Activated CD8-positive, alpha-beta T cell treated with anti-CD3 and anti-CD28 coated beads for 36 hours (primary cell): ENCODE measurements around the gene SDSL. TPM values are rescaled to one million over a fixed set of nuclear protein-coding genes. Genes with fewer than 3 reads are reported as not detected.

ENCODE experiments used
- ATAC-seq: fragments of 200-7000 bp; cut with Tn5 transposase; one replicate; pipeline ENCODE4 v1.10.0; 2021; ENCODE audit warnings: mild to moderate bottlenecking, moderate library complexity
- CTCF ChIA-PET: fragments of 350-600 bp; sonication (Branson Sonifier 250); formaldehyde crosslinking; loops from one replicate; lab custom pipeline; 2021; ENCODE audit warnings: antibody characterized with exemption; lab: Charles Lee
- POLR2A ChIA-PET: fragments of 350-600 bp; sonication (Branson Sonifier 250); formaldehyde crosslinking; loops from one replicate; lab custom pipeline; 2021; ENCODE audit warnings: antibody characterized with exemption; lab: Charles Lee
- DNase-seq: peaks from one replicate; pipeline ENCODE4 v3.0.0-alpha.2; 2020
- H3K27ac Mint-ChIP-seq: one replicate; pipeline ENCODE4 v1.8.0; 2021; ENCODE audit warnings: mild to moderate bottlenecking, mixed read lengths
- H3K27me3 Mint-ChIP-seq: one replicate; pipeline ENCODE4 v1.8.0; 2021; ENCODE audit warnings: mixed read lengths
- H3K36me3 Mint-ChIP-seq: one replicate; pipeline ENCODE4 v1.8.0; 2021; ENCODE audit warnings: low read depth, mixed read lengths
- H3K4me1 Mint-ChIP-seq: one replicate; pipeline ENCODE4 v1.8.0; 2021; ENCODE audit warnings: low read depth, mixed read lengths
- H3K4me3 Mint-ChIP-seq: one replicate; pipeline ENCODE4 v1.8.0; 2021; ENCODE audit warnings: mild to moderate bottlenecking, moderate library complexity, mixed read lengths
- H3K9me3 Mint-ChIP-seq: one replicate; pipeline ENCODE4 v1.8.0; 2021; ENCODE audit warnings: mixed read lengths
- CTCF ChIP-seq: fragments of 200-600 bp; IDR thresholded peaks from one replicate; pipeline ENCODE4 v1.8.0; 2022; ENCODE audit warnings: antibody characterized with exemption, mild to moderate bottlenecking
- intact Hi-C: fragments of 100-400 bp; cut with micrococcal nuclease; formaldehyde crosslinking; loops from one replicate; pipeline ENCODE4 v1.10.0; 2022
- total RNA-seq, 2 experiments: library from RNA; stranded (reverse); gene quantifications; one replicate each; pipeline ENCODE4 v1.2.3, GENCODE V29; 2021

SDSL gene
- total RNA-seq, 2 experiments from 2014 or later: not detected

GRCh38 chr12:113463746-113464451, 41.7 kb downstream of the SDSL start:
- H3K9me3 Mint-ChIP-seq: no peaks in the 10 kb centered on the region
- H3K27me3 Mint-ChIP-seq: peaks cover 60% of the 10 kb centered on the region
- POLR2A ChIA-PET: no interaction called here
- H3K4me1 Mint-ChIP-seq: peaks cover 15% of the 10 kb centered on the region
- CTCF ChIA-PET: interaction anchor here (1.2 kb wide), 1 partner anchor 192 kb away, joined by 3 read pairs; no protein-coding TSS in a partner anchor
- H3K4me3 Mint-ChIP-seq: peak overlapping the region; percentile 1
- no peak for DNase-seq
- no peak for TF ChIP-seq CTCF
- intact Hi-C loops: no loop called here
- ATAC-seq: no peak
- H3K36me3 Mint-ChIP-seq: no peaks in the 10 kb centered on the region
- H3K27ac Mint-ChIP-seq: no peak overlapping the region

GRCh38 chr12:113464452-113464775, 42.2 kb downstream of the SDSL start:
- H3K27ac Mint-ChIP-seq: no peak overlapping the region
- H3K27me3 Mint-ChIP-seq: peaks cover 60% of the 10 kb centered on the region
- intact Hi-C loops: no loop called here
- no peak overlapping the region for H3K4me3 Mint-ChIP-seq
- no peak for DNase-seq
- H3K36me3 Mint-ChIP-seq: no peaks in the 10 kb centered on the region
- no peak for TF ChIP-seq CTCF
- H3K9me3 Mint-ChIP-seq: no peaks in the 10 kb centered on the region
- no peak for ATAC-seq
- peaks cover 15% of the 10 kb centered on the region for H3K4me1 Mint-ChIP-seq
- CTCF ChIA-PET: no interaction called here
- POLR2A ChIA-PET: no interaction called here

GRCh38 chr12:113464852-113465719, 42.9 kb downstream of the SDSL start:
- no peaks in the 10 kb centered on the region for H3K36me3 Mint-ChIP-seq
- DNase-seq (no peak), ATAC-seq (no peak)
- H3K27me3 Mint-ChIP-seq: peaks cover 66% of the 10 kb centered on the region
- H3K4me1 Mint-ChIP-seq: peaks cover 15% of the 10 kb centered on the region
- ChIA-PET POLR2A (interaction anchor here (1.2 kb wide), 1 partner anchor 9 kb away, joined by 3 read pairs; no protein-coding TSS in a partner anchor), CTCF (no interaction called here)
- intact Hi-C loops: no loop called here
- H3K4me3 Mint-ChIP-seq: no peak overlapping the region
- no peak overlapping the region for H3K27ac Mint-ChIP-seq
- no peak for TF ChIP-seq CTCF
- H3K9me3 Mint-ChIP-seq: no peaks in the 10 kb centered on the region

- no peaks in the 10 kb centered on the region for H3K9me3 Mint-ChIP-seq
- no peak for ATAC-seq
- POLR2A ChIA-PET: interaction anchor here (1.2 kb wide), 1 partner anchor 8 kb away, joined by 3 read pairs; no protein-coding TSS in a partner anchor
- peaks cover 69% of the 10 kb centered on the region for H3K27me3 Mint-ChIP-seq
- DNase-seq: no peak
- CTCF ChIA-PET: no interaction called here
- no peak overlapping the region for H3K4me3 Mint-ChIP-seq
- no peak overlapping the region for H3K27ac Mint-ChIP-seq
- intact Hi-C loops: no loop called here
- H3K4me1 Mint-ChIP-seq: peaks cover 17% of the 10 kb centered on the region
- TF ChIP-seq CTCF: no peak
- H3K36me3 Mint-ChIP-seq: no peaks in the 10 kb centered on the region
Measured at GRCh38 chr12:113465808-113466453, 43.8 kb downstream of the SDSL start.
